Endothelial cell of umbilical vein (primary cell): Measurements from ENCODE around the gene FAM168A. TPM values are rescaled to one million over a fixed set of nuclear protein-coding genes. Genes with fewer than 3 reads are reported as not detected.

Experiments
- BruUV-seq: library from RNA; stranded (reverse); fragments of 400-500 nt; replicated peaks from 2 replicates; lab custom pipeline; 2021; lab: Mats Ljungman, UMichigan
- CTCF ChIA-PET: fragments of 300-600, 350-600 bp; sonication (Branson Sonifier 250); formaldehyde crosslinking; loops from one replicate; lab custom pipeline; 2021; ENCODE audit warnings: antibody characterized with exemption, inconsistent platforms; lab: Charles Lee
- POLR2A ChIA-PET: fragments of 300-600, 350-600 bp; sonication (Branson Sonifier 250); formaldehyde crosslinking; loops from one replicate; lab custom pipeline; 2021; ENCODE audit warnings: antibody characterized with exemption, inconsistent platforms; lab: Charles Lee
- DNase-seq: peaks from one replicate; pipeline ENCODE4 v3.0.0-alpha.2; 2011; ENCODE audit warnings: low read depth, low spot score
- FAIRE-seq: peaks from 2 replicates; lab custom pipeline; 2011; peaks lifted over from hg19 to GRCh38; lab: Jason Lieb, UNC
- H2AFZ ChIP-seq: 2 replicates; pipeline ENCODE4 v1.6.0; 2012; ENCODE audit warnings: low read depth, low read length, control low read depth, inconsistent platforms
- H3K27ac ChIP-seq: 2 replicates; pipeline ENCODE4 v1.5.1; 2011; ENCODE audit warnings: low read depth, mild to moderate bottlenecking, control low read depth, low read length, moderate library complexity; ENCODE audit not compliant: insufficient read depth
- H3K27me3 ChIP-seq, 2 experiments: 2 replicates each; pipeline versions ENCODE4 v1.6.0 to v1.6.1; 2011; ENCODE audit warnings: low read length in 2 of 2, mixed read lengths in 1 of 2; ENCODE audit not compliant: control insufficient read depth in 2 of 2, insufficient read depth in 2 of 2
- H3K36me3 ChIP-seq, 2 experiments: 2 replicates in 1 of 2; 3 replicates in 1 of 2; pipeline ENCODE4 v1.5.1; 2011; ENCODE audit warnings: low read length in 2 of 2, mild to moderate bottlenecking in 1 of 2, moderate library complexity in 1 of 2; ENCODE audit not compliant: control insufficient read depth in 2 of 2, insufficient read depth in 2 of 2; ENCODE audit errors: extremely low read depth in 1 of 2
- H3K4me1 ChIP-seq: 3 replicates; pipeline ENCODE4 v1.5.1; 2011; ENCODE audit warnings: mild to moderate bottlenecking, low read length; ENCODE audit not compliant: control insufficient read depth, insufficient read depth; ENCODE audit errors: extremely low read depth
- H3K4me2 ChIP-seq: 2 replicates; pipeline ENCODE4 v1.6.1; 2011; ENCODE audit warnings: low read length, control low read depth, mixed read lengths; ENCODE audit not compliant: insufficient read depth
- H3K4me3 ChIP-seq, 3 experiments: fragments of 200-600 bp in 1 of 3; sonication (generic), shearing (Covaris generic) in 1 of 3; replicated peaks in 1 of 3; 2 replicates each; pipeline ENCODE4 v1.5.1; 2011 to 2016; ENCODE audit warnings: control low read depth in 3 of 3, low read length in 3 of 3, mild to moderate bottlenecking in 2 of 3, inconsistent platforms in 1 of 3, low read depth in 1 of 3, moderate library complexity in 1 of 3; ENCODE audit not compliant: insufficient read depth in 1 of 3
- H3K79me2 ChIP-seq: 2 replicates; pipeline ENCODE4 v1.6.0; 2012; ENCODE audit warnings: low read length, inconsistent platforms; ENCODE audit not compliant: control insufficient read depth, insufficient read depth
- H3K9ac ChIP-seq: replicated peaks from 2 replicates; pipeline ENCODE3; 2011; ENCODE audit warnings: low read length, control low read depth; ENCODE audit not compliant: insufficient read depth; ENCODE audit errors: extremely low read depth
- H3K9me1 ChIP-seq: replicated peaks from 3 replicates; pipeline ENCODE4 v1.6.0; 2011; ENCODE audit warnings: mild to moderate bottlenecking, low read length; ENCODE audit not compliant: control insufficient read depth, insufficient read depth; ENCODE audit errors: extremely low read depth
- H3K9me3 ChIP-seq: replicated peaks from 2 replicates; pipeline ENCODE4 v1.5.1; 2012; ENCODE audit warnings: low read length, inconsistent platforms; ENCODE audit not compliant: control insufficient read depth, insufficient read depth
- H4K20me1 ChIP-seq: replicated peaks from 2 replicates; pipeline ENCODE3; 2011; ENCODE audit warnings: mild to moderate bottlenecking, low read length; ENCODE audit not compliant: control insufficient read depth, insufficient read depth; ENCODE audit errors: extremely low read depth
- EZH2 ChIP-seq: IDR thresholded peaks from 2 replicates; pipeline ENCODE4 v1.6.1; 2012; ENCODE audit warnings: borderline replicate concordance, low read depth, mild to moderate bottlenecking, moderate library complexity, low read length, inconsistent platforms; ENCODE audit not compliant: severe bottlenecking
- FOS ChIP-seq: IDR thresholded peaks from 2 replicates; pipeline ENCODE4 v1.6.1; 2011; ENCODE audit warnings: mild to moderate bottlenecking, low read length, moderate library complexity, borderline replicate concordance; ENCODE audit not compliant: insufficient read depth
- GATA2 ChIP-seq: IDR thresholded peaks from 2 replicates; pipeline ENCODE4 v1.7.0; 2011; ENCODE audit warnings: low read depth, mild to moderate bottlenecking, moderate library complexity, mixed read lengths, low read length; ENCODE audit not compliant: insufficient read length, insufficient read depth
- JUN ChIP-seq: IDR thresholded peaks from 2 replicates; pipeline ENCODE4 v1.6.1; 2011; ENCODE audit warnings: borderline replicate concordance, low read depth; ENCODE audit not compliant: insufficient read length, insufficient read depth
- MYC ChIP-seq: IDR thresholded peaks from one replicate; pipeline ENCODE4 v1.6.1; 2011; ENCODE audit warnings: mild to moderate bottlenecking, low read depth, low read length
- POLR2A ChIP-seq: IDR thresholded peaks from 2 replicates; pipeline ENCODE4 v1.6.1; 2012; ENCODE audit warnings: low read depth, mild to moderate bottlenecking, control low read depth, low read length
- POLR2AphosphoS5 ChIP-seq: IDR thresholded peaks from 2 replicates; pipeline ENCODE4 v1.6.1; 2012; ENCODE audit warnings: low read depth, mild to moderate bottlenecking, control low read depth, low read length, moderate library complexity; ENCODE audit not compliant: insufficient read depth
- dilution Hi-C: fragments of 300-500 bp; cut with MboI; formaldehyde crosslinking; loops from one replicate; pipeline ENCODE4 v1.15.0; 2019; ENCODE audit warnings: low sequenced_read_pairs; ENCODE audit not compliant: extremely low pct_ligation_motif_present
- intact Hi-C: fragments of 100-400 bp; cut with micrococcal nuclease; formaldehyde crosslinking; loops from one replicate; pipeline ENCODE4 v1.10.0; 2022
- polyA plus RNA-seq, 4 experiments: library from polyadenylated mRNA; depleted of rRNA in 3 of 4; stranded (reverse) in 3 of 4; unstranded in 1 of 4; fragments of >200 nt; gene quantifications; 2 replicates each; pipeline versions ENCODE4 v1.2.1 to v1.2.3, GENCODE V29; 2011 to 2012; ENCODE audit warnings: missing spikeins in 1 of 4
- total RNA-seq: library from RNA; stranded (reverse); gene quantifications from 2 replicates; pipeline ENCODE4 v1.2.3, GENCODE V29; 2021
- TF ChIP-seq, protein P1 (sequence below), 2 donors: IDR thresholded peaks; 1 replicate in 1 of 2; 2 replicates in 1 of 2; pipeline ENCODE4 v1.5.1; 2011; ENCODE audit warnings: low read length in 2 of 2, mild to moderate bottlenecking in 2 of 2, moderate library complexity in 2 of 2, control low read depth in 1 of 2, inconsistent platforms in 1 of 2, low read depth in 1 of 2; ENCODE audit not compliant: insufficient read depth in 1 of 2; ENCODE audit errors: extremely low read depth in 1 of 2
- TF ChIP-seq, protein P2 (sequence below): IDR thresholded peaks from 2 replicates; pipeline ENCODE4 v1.6.1; 2011; ENCODE audit not compliant: insufficient read depth, insufficient read length

Gene FAM168A
- total and polyA plus RNA-seq, 2 donors (not counting 3 experiments of a cell fraction or from before 2014, with no cell fraction given): 17.0 to 20.5 TPM

DNA sequence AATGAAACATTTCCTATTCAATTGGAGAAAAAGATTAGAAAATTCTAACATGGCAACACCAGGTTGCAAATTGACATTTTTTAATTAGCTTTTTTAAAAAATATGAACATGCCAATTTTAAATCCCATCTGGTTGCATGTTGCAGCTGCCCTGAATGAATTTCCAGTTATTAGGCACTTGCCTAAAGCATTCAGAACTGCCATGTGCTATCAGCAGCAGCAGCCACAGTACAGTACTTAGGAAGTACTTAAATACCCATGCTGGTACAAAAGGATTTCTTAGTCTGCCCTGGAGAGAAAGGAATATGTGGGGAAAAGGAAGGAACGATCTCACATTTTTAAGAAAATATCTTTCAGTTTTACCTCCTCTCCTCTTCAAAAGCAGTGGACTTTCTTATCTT lies 46.2 kb downstream of the FAM168A start:
- H3K27me3 ChIP-seq: no peaks in the 10 kb centered on the region
- no TSS peak for BruUV-seq
- TF ChIP-seq, protein P1, sequence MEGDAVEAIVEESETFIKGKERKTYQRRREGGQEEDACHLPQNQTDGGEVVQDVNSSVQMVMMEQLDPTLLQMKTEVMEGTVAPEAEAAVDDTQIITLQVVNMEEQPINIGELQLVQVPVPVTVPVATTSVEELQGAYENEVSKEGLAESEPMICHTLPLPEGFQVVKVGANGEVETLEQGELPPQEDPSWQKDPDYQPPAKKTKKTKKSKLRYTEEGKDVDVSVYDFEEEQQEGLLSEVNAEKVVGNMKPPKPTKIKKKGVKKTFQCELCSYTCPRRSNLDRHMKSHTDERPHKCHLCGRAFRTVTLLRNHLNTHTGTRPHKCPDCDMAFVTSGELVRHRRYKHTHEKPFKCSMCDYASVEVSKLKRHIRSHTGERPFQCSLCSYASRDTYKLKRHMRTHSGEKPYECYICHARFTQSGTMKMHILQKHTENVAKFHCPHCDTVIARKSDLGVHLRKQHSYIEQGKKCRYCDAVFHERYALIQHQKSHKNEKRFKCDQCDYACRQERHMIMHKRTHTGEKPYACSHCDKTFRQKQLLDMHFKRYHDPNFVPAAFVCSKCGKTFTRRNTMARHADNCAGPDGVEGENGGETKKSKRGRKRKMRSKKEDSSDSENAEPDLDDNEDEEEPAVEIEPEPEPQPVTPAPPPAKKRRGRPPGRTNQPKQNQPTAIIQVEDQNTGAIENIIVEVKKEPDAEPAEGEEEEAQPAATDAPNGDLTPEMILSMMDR (IDR thresholded peaks at IDR 0.05; ENCODE audit: extremely low read depth in 1 of 2, insufficient read depth in 1 of 2, low read depth in 1 of 2, low read length in 2 of 2): no peak
- TF ChIP-seq POLR2A (no peak), MYC (no peak)
- H3K9ac ChIP-seq: no peak overlapping the region
- no peak overlapping the region for H3K4me3 ChIP-seq
- CTCF ChIA-PET: interaction anchor here (1.0 to 1.5 kb wide), 2 partner anchors 13 to 74 kb away, joined by 3 to 6 read pairs; no protein-coding TSS in a partner anchor
- no peak overlapping the region for H3K27ac ChIP-seq
- H3K79me2 ChIP-seq: no peaks in the 10 kb centered on the region
- H3K4me2 ChIP-seq: no peak overlapping the region
- POLR2A ChIA-PET: no interaction called here
- no peak for DNase-seq
- intact Hi-C loops: no loop called here
- FAIRE-seq: no peak
- H2AFZ ChIP-seq: no peak overlapping the region
- no peaks in the 10 kb centered on the region for H3K9me1 ChIP-seq
- no peaks in the 10 kb centered on the region for H3K9me3 ChIP-seq
- dilution Hi-C loops: no loop called here
- H4K20me1 ChIP-seq: no peaks in the 10 kb centered on the region
- no peaks in the 10 kb centered on the region for H3K4me1 ChIP-seq
- H3K36me3 ChIP-seq: no peaks in the 10 kb centered on the region

DNA sequence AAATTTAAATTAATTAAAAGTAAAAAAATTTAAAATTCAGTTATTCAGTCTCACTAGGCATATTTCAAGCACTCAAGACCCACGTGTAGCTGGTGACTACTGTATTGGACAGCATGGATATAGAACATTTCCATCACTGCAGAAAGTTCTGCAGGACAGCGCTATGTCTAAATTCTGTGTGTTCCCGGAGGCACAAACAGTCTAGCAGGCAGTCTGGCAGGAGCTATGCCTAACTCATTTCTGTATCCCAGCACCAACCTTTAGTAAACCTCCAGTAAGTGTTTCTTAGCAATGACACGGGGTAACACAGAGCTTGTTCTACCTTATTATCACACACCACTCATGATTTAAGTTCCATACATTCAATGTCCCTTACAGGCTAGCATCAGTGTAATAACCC lies 48.5 kb downstream of the FAM168A start:
- TF ChIP-seq FOS: no peak
- no peak for TF ChIP-seq POLR2AphosphoS5
- TF ChIP-seq GATA2: no peak
- TF ChIP-seq POLR2A: no peak
- no peak for TF ChIP-seq JUN
- TF ChIP-seq, protein P2, sequence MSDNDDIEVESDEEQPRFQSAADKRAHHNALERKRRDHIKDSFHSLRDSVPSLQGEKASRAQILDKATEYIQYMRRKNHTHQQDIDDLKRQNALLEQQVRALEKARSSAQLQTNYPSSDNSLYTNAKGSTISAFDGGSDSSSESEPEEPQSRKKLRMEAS: no peak
- TF ChIP-seq MYC: no peak
- no peak for TF ChIP-seq EZH2
- TF ChIP-seq, protein P1 (IDR thresholded peaks at IDR 0.05; ENCODE audit: extremely low read depth in 1 of 2, insufficient read depth in 1 of 2, low read depth in 1 of 2, low read length in 2 of 2): no peak
- intact Hi-C loops: no loop called here
- H2AFZ ChIP-seq: no peak overlapping the region
- H3K36me3 ChIP-seq: no peaks in the 10 kb centered on the region
- no peaks in the 10 kb centered on the region for H3K9me3 ChIP-seq
- H4K20me1 ChIP-seq: no peaks in the 10 kb centered on the region
- DNase-seq (no peak), FAIRE-seq (no peak)
- BruUV-seq: no TSS peak
- H3K9ac ChIP-seq: no peak overlapping the region
- H3K9me1 ChIP-seq: no peaks in the 10 kb centered on the region
- H3K27me3 ChIP-seq: no peaks in the 10 kb centered on the region
- ChIA-PET CTCF (interaction anchor here (0.6 to 1.2 kb wide), 2 partner anchors 23 to 595 kb away, joined by 3 read pairs; no protein-coding TSS in a partner anchor), POLR2A (no interaction called here)
- H3K79me2 ChIP-seq: no peaks in the 10 kb centered on the region
- dilution Hi-C loops: no loop called here
- no peak overlapping the region for H3K4me2 ChIP-seq
- no peaks in the 10 kb centered on the region for H3K4me1 ChIP-seq
- no peak overlapping the region for H3K4me3 ChIP-seq
- H3K27ac ChIP-seq: no peak overlapping the region
